HG02885 (cell line): ENCODE measurements around the gene AAR2.

ENCODE experiments used
- ATAC-seq: cut with Tn5 transposase; IDR thresholded peaks from one replicate; pipeline ENCODE4 v1.9.1; 2021; ENCODE audit warnings: mild to moderate bottlenecking; ENCODE audit not compliant: unreplicated experiment, poor library complexity

Gene AAR2

DNA sequence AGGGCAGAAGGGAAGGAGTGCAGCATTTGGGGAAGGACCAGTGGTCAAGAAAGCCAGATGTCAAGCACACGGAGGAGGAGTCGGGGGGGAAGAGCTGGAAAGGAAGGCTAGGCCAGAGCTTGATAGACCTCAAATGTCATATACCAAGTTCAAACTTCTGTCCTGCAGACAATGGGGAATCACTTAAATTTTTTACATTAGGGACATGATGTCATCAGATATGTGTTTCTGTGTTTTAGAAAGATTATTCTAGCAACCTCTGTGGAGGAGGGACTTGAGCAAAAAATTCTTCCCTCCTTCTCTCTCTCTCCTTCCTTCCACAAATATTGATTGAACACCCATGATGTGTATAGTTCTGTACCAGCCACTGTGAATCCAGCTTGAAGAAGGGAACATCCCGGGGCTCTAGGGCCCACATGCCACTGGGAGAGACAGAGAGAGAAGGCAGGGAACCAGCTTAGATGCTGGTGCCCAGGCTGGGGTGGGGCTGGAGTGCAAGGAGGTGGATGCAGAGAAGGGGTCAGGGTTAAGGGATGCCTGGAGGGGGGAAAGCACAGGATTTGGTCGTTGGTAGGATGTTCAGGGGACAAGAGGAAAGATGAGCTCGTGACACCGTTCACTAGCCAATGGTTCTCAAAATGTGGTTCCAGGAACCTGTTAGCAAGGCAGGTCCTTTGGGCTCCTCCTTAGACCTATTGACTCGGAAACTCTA, 19.8 kb upstream of the AAR2 start:
- ATAC-seq: no peak

- ATAC-seq: no peak
These were observed 19.1 kb upstream of the AAR2 start for GRCh38 chr20:36217226-36217625.

GRCh38 chr20:36218380-36219064, 17.8 kb upstream of the AAR2 start:
- ATAC-seq: no peak

DNA sequence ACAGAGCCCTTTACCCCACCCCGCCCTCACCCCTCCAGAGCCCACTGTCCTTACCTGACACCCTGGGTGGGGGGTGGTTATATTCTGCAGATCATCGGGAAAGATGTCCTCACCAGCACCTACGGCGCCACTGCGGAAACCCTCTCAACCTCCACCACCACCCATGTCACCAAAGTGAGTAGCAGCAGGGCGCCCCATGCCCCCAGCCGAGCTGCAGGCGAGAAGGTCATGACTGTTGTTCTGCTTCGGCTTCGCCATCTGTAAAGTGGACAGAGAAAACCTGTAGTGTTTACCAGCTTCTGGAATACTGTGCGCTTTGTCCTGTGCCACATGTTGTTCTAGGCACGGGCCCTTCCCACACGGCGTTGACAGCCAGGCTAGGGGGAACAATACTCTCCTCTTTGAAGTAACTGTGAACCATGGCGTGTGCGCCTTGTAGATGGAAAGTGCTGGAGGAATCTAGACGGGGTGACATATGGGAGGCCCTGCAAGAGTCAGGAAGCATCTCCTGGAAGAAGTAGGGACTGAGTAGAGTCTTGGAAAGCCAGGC, 16.5 kb upstream of the AAR2 start:
- no peak for ATAC-seq

GRCh38 chr20:36225666-36226065, 10.6 kb upstream of the AAR2 start:
- no peak for ATAC-seq

DNA sequence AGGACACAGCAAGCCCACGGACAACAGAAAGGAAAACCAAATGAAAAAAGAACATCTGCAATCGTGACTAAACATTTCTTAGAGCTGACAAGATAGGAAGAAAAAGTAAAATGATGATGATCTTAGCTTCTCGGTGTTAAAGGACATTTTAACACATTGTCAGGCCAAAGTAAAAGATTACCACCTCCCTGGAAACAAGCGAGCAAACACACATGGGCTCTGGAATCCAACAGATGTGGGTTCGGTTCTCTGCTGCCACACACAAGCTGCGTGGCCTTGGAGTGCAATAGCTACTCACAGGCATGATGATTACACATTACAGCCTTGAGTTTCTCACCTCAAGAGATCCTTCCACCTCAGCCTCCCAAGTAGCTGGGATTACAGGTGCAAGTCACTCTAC, 7.5 kb upstream of the AAR2 start:
- ATAC-seq: no peak

- ATAC-seq: no peak
These were observed 6.3 kb upstream of the AAR2 start for GRCh38 chr20:36230019-36230418.

GRCh38 chr20:36231331-36231730, 4.9 kb upstream of the AAR2 start:
- ATAC-seq: no peak

- ATAC-seq: no peak
These were observed 1.4 kb upstream of the AAR2 start for GRCh38 chr20:36234771-36235320.

- ATAC-seq: no peak
These were observed 476 bp downstream of the AAR2 start for GRCh38 chr20:36236786-36237121.

- no peak for ATAC-seq
These were observed 1.2 kb downstream of the AAR2 start for GRCh38 chr20:36237477-36237876.

- no peak for ATAC-seq
These were observed 1.9 kb downstream of the AAR2 start for GRCh38 chr20:36238153-36238552.

GRCh38 chr20:36238760-36239159, 2.5 kb downstream of the AAR2 start:
- no peak for ATAC-seq

- no peak for ATAC-seq
These were observed 3.8 kb downstream of the AAR2 start for GRCh38 chr20:36240076-36240475.

DNA sequence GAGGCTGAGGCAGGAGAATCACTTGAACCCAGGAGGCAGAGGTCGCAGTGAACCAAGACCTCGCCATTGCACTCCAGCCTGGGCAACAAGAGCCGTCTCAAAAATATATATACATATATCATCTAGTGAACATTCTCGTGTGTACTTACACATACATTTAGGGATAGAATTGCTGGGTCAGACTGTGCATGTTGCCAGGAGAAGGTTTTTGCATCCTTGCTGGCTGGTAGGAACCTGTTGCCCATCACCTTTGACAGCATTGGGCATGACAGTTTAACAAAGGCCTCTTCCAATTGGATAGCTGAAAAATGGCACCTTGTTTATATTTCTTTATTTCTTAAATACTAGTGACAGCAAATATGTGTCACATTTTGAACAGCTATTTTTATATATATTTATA, 5.4 kb downstream of the AAR2 start:
- no peak for ATAC-seq

DNA sequence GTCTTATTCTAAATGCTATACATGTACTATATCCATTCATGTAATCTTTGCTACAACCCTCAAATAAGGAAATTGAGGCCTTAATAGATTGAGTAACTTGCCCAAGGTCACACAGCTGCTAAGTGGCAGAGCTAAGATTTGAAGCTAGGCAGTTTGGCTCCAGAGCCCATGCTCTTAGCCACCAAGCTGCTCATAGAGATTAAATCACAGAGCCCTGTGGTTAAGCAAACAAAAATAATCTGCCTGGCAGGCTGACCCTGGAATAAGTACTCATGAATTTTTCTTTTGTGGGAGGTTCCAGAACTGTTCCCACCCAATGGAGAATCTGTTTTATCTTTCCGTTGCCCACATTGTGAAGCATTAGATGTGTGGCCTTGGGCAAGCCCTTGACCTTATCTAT, 7.4 kb downstream of the AAR2 start:
- no peak for ATAC-seq

DNA sequence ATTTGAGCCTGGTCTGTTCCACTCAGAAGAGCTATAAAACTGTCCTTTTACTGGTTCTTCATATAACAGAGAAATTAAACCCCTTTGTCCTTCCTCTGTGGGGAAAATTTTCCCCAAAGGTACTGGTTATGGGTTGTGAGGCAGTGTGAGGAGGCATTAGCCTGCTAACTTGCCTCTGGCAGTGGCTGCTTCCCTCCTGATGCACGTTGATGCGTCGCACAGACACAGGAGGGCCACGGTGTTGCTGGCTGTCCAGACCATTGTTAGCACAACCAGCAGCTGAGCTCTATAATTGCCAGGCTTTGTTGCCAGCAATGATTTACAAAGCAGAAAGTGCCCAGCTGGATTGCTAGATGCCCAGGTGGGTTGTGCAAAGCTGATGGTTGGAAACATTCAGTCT, 10.1 kb downstream of the AAR2 start:
- ATAC-seq: no peak

DNA sequence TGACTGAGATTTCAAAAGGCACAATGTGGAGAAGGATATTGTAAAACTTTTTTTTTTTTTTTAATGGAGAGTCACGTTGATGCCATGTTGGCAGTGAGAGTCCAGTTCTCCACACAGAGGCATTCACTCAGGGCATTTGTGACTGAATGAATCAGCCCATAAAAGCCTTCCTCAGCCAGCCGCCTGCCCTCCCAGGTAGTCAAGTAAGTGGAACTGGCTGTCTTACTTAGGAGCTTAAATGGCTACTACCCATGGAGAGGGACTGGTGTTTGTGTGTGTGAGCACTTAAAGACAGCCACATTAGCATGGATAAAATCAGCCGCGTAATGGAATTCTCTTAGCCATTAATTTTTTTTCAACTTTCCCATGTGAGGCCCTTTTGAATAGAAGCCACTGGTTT, 12.6 kb downstream of the AAR2 start:
- ATAC-seq: no peak

DNA sequence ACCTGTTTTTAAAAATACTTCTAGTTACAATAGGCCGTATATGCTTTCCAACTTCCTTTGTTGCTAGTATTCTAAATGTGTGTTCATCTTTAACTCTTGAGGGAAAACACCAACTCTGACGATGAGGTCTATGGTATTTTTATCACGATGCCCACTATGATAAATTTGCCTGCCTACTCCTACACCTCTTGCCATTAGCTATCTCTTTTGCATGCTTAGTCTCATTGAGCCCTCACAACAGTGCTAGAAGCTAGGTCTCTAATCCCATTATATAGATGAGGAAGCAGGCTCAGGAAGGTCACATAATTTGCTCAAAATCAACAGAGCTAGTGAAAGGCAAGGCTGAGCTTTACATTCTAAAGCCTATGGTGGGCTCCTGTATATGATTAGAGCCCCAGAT, 13.2 kb downstream of the AAR2 start:
- ATAC-seq: no peak

- no peak for ATAC-seq
These were observed 15.1 kb downstream of the AAR2 start for GRCh38 chr20:36251426-36251825.

- ATAC-seq: no peak
These were observed 16.2 kb downstream of the AAR2 start for GRCh38 chr20:36252511-36252910.

- no peak for ATAC-seq
These were observed 16.8 kb downstream of the AAR2 start for GRCh38 chr20:36253036-36253435.
